Effector memory CD8-positive, alpha-beta T cell (primary cell): Measurements from ENCODE around the gene GARS1.

ENCODE experiments used
- ATAC-seq: fragments of 150-1000 bp; cut with Tn5 transposase; replicated peaks from 2 replicates; pipeline ENCODE4 v1.10.0; 2021; ENCODE audit warnings: mild to moderate bottlenecking, moderate library complexity
- DNase-seq, 3 experiments: peaks; one replicate each; pipeline ENCODE4 v3.0.0; 2021
- H3K27ac Mint-ChIP-seq, 2 donors: one replicate each; pipeline ENCODE4 v1.8.0; 2022; ENCODE audit warnings: mild to moderate bottlenecking in 2 of 2, mixed read lengths in 2 of 2, moderate library complexity in 2 of 2
- H3K27me3 Mint-ChIP-seq, 2 donors: one replicate each; pipeline ENCODE4 v1.8.0; 2022; ENCODE audit warnings: mixed read lengths in 2 of 2
- H3K36me3 Mint-ChIP-seq: one replicate; pipeline ENCODE4 v1.8.0; 2022; ENCODE audit warnings: mild to moderate bottlenecking, moderate library complexity, mixed read lengths; ENCODE audit not compliant: insufficient read depth
- H3K4me1 Mint-ChIP-seq, 2 donors: one replicate each; pipeline ENCODE4 v1.8.0; 2022; ENCODE audit warnings: low read depth in 2 of 2, mixed read lengths in 2 of 2
- H3K4me3 Mint-ChIP-seq, 2 donors: one replicate each; pipeline ENCODE4 v1.8.0; 2022; ENCODE audit warnings: mild to moderate bottlenecking in 2 of 2, mixed read lengths in 2 of 2, moderate library complexity in 2 of 2
- H3K9me3 Mint-ChIP-seq, 2 donors: one replicate each; pipeline ENCODE4 v1.8.0; 2022; ENCODE audit warnings: mixed read lengths in 2 of 2

GARS1 gene

GRCh38 chr7:30646154-30646553, 51.5 kb downstream of the GARS1 start:
- Mint-ChIP-seq H3K36me3 (no peaks in the 10 kb centered on the region), H3K9me3 (no peaks in the 10 kb centered on the region), H3K4me1 (no peaks in the 10 kb centered on the region), H3K27ac (peak overlapping the region in 1 of 2 donors; percentile 10), H3K27me3 (no peaks in the 10 kb centered on the region), H3K4me3 (no peak overlapping the region)
- no peak for DNase-seq
- ATAC-seq: no peak

- DNase-seq (no peak), ATAC-seq (no peak)
- Mint-ChIP-seq H3K27ac (peak overlapping the region in 1 of 2 donors; percentile 38), H3K4me3 (no peak overlapping the region), H3K36me3 (no peaks in the 10 kb centered on the region), H3K27me3 (no peaks in the 10 kb centered on the region), H3K9me3 (no peaks in the 10 kb centered on the region), H3K4me1 (no peaks in the 10 kb centered on the region)
These were observed 53.1 kb downstream of the GARS1 start for GRCh38 chr7:30647589-30648364.

- H3K9me3 Mint-ChIP-seq: no peaks in the 10 kb centered on the region
- H3K4me3 Mint-ChIP-seq: no peak overlapping the region
- no peaks in the 10 kb centered on the region for H3K4me1 Mint-ChIP-seq
- DNase-seq: no peak
- H3K27ac Mint-ChIP-seq: no peak overlapping the region
- H3K27me3 Mint-ChIP-seq: no peaks in the 10 kb centered on the region
- no peaks in the 10 kb centered on the region for H3K36me3 Mint-ChIP-seq
- no peak for ATAC-seq
These were observed 54.3 kb downstream of the GARS1 start for GRCh38 chr7:30648744-30649540.

GRCh38 chr7:30649717-30650420, 55.2 kb downstream of the GARS1 start:
- Mint-ChIP-seq H3K36me3 (no peaks in the 10 kb centered on the region), H3K4me3 (no peak overlapping the region), H3K9me3 (no peaks in the 10 kb centered on the region), H3K27ac (no peak overlapping the region), H3K27me3 (no peaks in the 10 kb centered on the region), H3K4me1 (no peaks in the 10 kb centered on the region)
- no peak for ATAC-seq
- DNase-seq: no peak

- H3K4me3 Mint-ChIP-seq: no peak overlapping the region
- H3K9me3 Mint-ChIP-seq: no peaks in the 10 kb centered on the region
- H3K27ac Mint-ChIP-seq: no peak overlapping the region
- H3K4me1 Mint-ChIP-seq: no peaks in the 10 kb centered on the region
- no peaks in the 10 kb centered on the region for H3K27me3 Mint-ChIP-seq
- no peaks in the 10 kb centered on the region for H3K36me3 Mint-ChIP-seq
- DNase-seq (no peak), ATAC-seq (no peak)
These were observed 55.7 kb downstream of the GARS1 start for GRCh38 chr7:30650421-30650808.

GRCh38 chr7:30652132-30652531, 57.5 kb downstream of the GARS1 start:
- H3K36me3 Mint-ChIP-seq: no peaks in the 10 kb centered on the region
- H3K4me1 Mint-ChIP-seq: no peaks in the 10 kb centered on the region
- no peak for ATAC-seq
- H3K27ac Mint-ChIP-seq: no peak overlapping the region
- H3K9me3 Mint-ChIP-seq: no peaks in the 10 kb centered on the region
- H3K4me3 Mint-ChIP-seq: no peak overlapping the region
- DNase-seq: no peak
- no peaks in the 10 kb centered on the region for H3K27me3 Mint-ChIP-seq

- Mint-ChIP-seq H3K4me1 (no peaks in the 10 kb centered on the region), H3K27me3 (no peaks in the 10 kb centered on the region), H3K27ac (no peak overlapping the region), H3K9me3 (no peaks in the 10 kb centered on the region), H3K4me3 (no peak overlapping the region), H3K36me3 (no peaks in the 10 kb centered on the region)
- ATAC-seq (no peak), DNase-seq (no peak)
These were observed 58.3 kb downstream of the GARS1 start for GRCh38 chr7:30652698-30653641.

- no peak for ATAC-seq
- no peak for DNase-seq
- Mint-ChIP-seq H3K9me3 (no peaks in the 10 kb centered on the region), H3K27me3 (no peaks in the 10 kb centered on the region), H3K36me3 (no peaks in the 10 kb centered on the region), H3K4me1 (no peaks in the 10 kb centered on the region), H3K27ac (peak overlapping the region in 1 of 2 donors; percentile 33), H3K4me3 (no peak overlapping the region)
These were observed 59.8 kb downstream of the GARS1 start for GRCh38 chr7:30654296-30655090.

GRCh38 chr7:30655096-30655970, 60.7 kb downstream of the GARS1 start:
- no peaks in the 10 kb centered on the region for H3K27me3 Mint-ChIP-seq
- no peaks in the 10 kb centered on the region for H3K4me1 Mint-ChIP-seq
- ATAC-seq (no peak), DNase-seq (no peak)
- no peaks in the 10 kb centered on the region for H3K9me3 Mint-ChIP-seq
- H3K4me3 Mint-ChIP-seq: no peak overlapping the region
- peak overlapping the region in 1 of 2 donors; percentile 33 for H3K27ac Mint-ChIP-seq
- no peaks in the 10 kb centered on the region for H3K36me3 Mint-ChIP-seq

- DNase-seq (no peak), ATAC-seq (no peak)
- Mint-ChIP-seq H3K9me3 (no peaks in the 10 kb centered on the region), H3K27ac (no peak overlapping the region), H3K27me3 (no peaks in the 10 kb centered on the region), H3K36me3 (no peaks in the 10 kb centered on the region), H3K4me3 (no peak overlapping the region), H3K4me1 (no peaks in the 10 kb centered on the region)
These were observed 61.6 kb downstream of the GARS1 start for GRCh38 chr7:30656006-30656957.

- no peaks in the 10 kb centered on the region for H3K4me1 Mint-ChIP-seq
- no peaks in the 10 kb centered on the region for H3K9me3 Mint-ChIP-seq
- H3K27ac Mint-ChIP-seq: no peak overlapping the region
- H3K27me3 Mint-ChIP-seq: peaks cover 3 to 4% of the 10 kb centered on the region in 2 donors
- ATAC-seq (no peak), DNase-seq (no peak)
- H3K4me3 Mint-ChIP-seq: no peak overlapping the region
- H3K36me3 Mint-ChIP-seq: no peaks in the 10 kb centered on the region
These were observed 62.5 kb downstream of the GARS1 start for GRCh38 chr7:30657131-30657530.
